GM12801 (cell line): ENCODE data around the gene POGLUT3.

Experiments
- CTCF ChIP-seq: IDR thresholded peaks from one replicate; pipeline ENCODE4 v1.5.1; 2011; ENCODE audit warnings: control low read depth; ENCODE audit not compliant: insufficient read length; ENCODE audit errors: extremely low read depth

POGLUT3 gene

GRCh38 chr11:108500721-108501120, 2.5 kb upstream of the POGLUT3 start:
- TF ChIP-seq CTCF: no peak

GRCh38 chr11:108500169-108500568, 2.0 kb upstream of the POGLUT3 start:
- no peak for TF ChIP-seq CTCF

- no peak for TF ChIP-seq CTCF
These were observed 728 bp upstream of the POGLUT3 start for GRCh38 chr11:108498816-108499408.

- TF ChIP-seq CTCF: no peak
These were observed 703 bp downstream of the POGLUT3 start for GRCh38 chr11:108497317-108498045.

- TF ChIP-seq CTCF: no peak
These were observed 1.4 kb downstream of the POGLUT3 start for GRCh38 chr11:108496643-108497256.

- no peak for TF ChIP-seq CTCF
These were observed 2.9 kb downstream of the POGLUT3 start for GRCh38 chr11:108495326-108495725.

GRCh38 chr11:108494182-108494581, 4.0 kb downstream of the POGLUT3 start:
- TF ChIP-seq CTCF: no peak
